Measurements from ENCODE around the gene OTOP2. TPM values are rescaled to one million over a fixed set of nuclear protein-coding genes. Genes with fewer than 3 reads are reported as not detected.

Gene OTOP2
- total RNA-seq, 1 experiment from 2014 or later, result 0.11 TPM

DNA sequence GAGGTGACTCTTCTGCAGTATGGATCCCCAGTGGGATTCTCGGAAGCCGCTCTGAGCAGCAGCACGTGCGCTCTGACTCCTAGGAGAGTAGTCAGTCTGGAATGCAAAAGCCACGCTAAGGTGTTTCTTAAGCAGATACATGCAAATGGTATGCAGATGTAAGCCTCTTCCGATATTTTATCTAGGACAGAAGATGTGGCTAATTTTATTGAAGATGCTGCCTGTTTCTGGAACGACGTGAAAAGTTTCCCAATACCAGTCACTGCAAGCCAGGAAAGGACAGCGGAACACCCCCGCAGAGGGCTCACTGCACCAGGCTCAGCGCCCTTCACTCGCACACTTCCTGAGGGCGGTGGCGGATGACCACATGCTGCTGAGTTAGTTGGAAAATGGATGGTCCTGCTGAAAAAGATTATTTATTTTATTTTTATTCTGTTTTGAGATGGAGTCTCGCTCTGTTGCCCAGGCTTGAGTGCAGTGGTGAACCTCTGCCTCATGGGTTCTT, 40.8 kb upstream of the OTOP2 start:
- H3K9me3 Mint-ChIP-seq, result no peaks in the 10 kb centered on the region
- no peaks in the 10 kb centered on the region for H3K36me3 Mint-ChIP-seq (ENCODE audit: insufficient read depth in 1 of 3, low read depth in 3 of 3)
- no peaks in the 10 kb centered on the region; the same call in 1 of the 2 replicates for H3K27me3 ChIP-seq (ENCODE audit: insufficient read depth, low read length)
- no peak overlapping the region for H3K4me2 ChIP-seq (ENCODE audit: insufficient read depth, insufficient read length, low read length)
- H3K79me1 ChIP-seq (ENCODE audit: insufficient read depth, low read depth, low read length, poor library complexity, severe bottlenecking), result no peaks in the 10 kb centered on the region
- WGBS (ENCODE audit: extremely low coverage, insufficient read length, low lambda C conversion rate), result no CpG with 5 or more reads among the region's 15 CpGs
- H3K4ac ChIP-seq (ENCODE audit: low read depth, low read length), result no peak overlapping the region
- no peaks in the 10 kb centered on the region for H3K9me3 ChIP-seq (ENCODE audit: control insufficient read depth, low read depth, low read length)
- H4K8ac ChIP-seq (replicated peaks; ENCODE audit: insufficient read length, low read depth, low read length), result no peak overlapping the region
- no peak overlapping the region for H4K91ac ChIP-seq (ENCODE audit: insufficient read length, low read depth, low read length)
- no peak overlapping the region for H2BK120ac ChIP-seq (ENCODE audit: low read depth, low read length, poor library complexity, severe bottlenecking)
- no peak overlapping the region for H2AFZ ChIP-seq (ENCODE audit: low read length)
- H3K9ac ChIP-seq (ENCODE audit: extremely low read depth, insufficient read length, low read length), result no peak overlapping the region
- no peak overlapping the region for H3K56ac ChIP-seq (ENCODE audit: insufficient read length, low read depth, low read length)
- H3K14ac ChIP-seq (ENCODE audit: insufficient read depth, low read length), result no peak overlapping the region; the same call in 1 of the 2 replicates
- H2BK15ac ChIP-seq (ENCODE audit: low read depth, low read length), result no peak overlapping the region
- no peak overlapping the region for H2AK5ac ChIP-seq (ENCODE audit: insufficient read length, low read length)
- H3K4me1 Mint-ChIP-seq, result peaks cover 13 to 21% of the 10 kb centered on the region in 2 experiments
- H3K79me2 ChIP-seq (ENCODE audit: insufficient read depth, low read length), result no peaks in the 10 kb centered on the region
- H2BK12ac ChIP-seq (ENCODE audit: insufficient read length, low read depth, low read length), result no peak overlapping the region
- peaks cover 51% of the 10 kb centered on the region for H3K27me3 Mint-ChIP-seq (ENCODE audit: low read depth)
- no peaks in the 10 kb centered on the region; the same call in 1 of the 2 replicates for H3K4me1 ChIP-seq (ENCODE audit: insufficient read depth, low read length)
- no peaks in the 10 kb centered on the region for H3K23me2 ChIP-seq (ENCODE audit: insufficient read length, low read depth, low read length, poor library complexity, severe bottlenecking)
- H4K5ac ChIP-seq (ENCODE audit: insufficient read length, low read depth, low read length), result no peak overlapping the region
- no peak overlapping the region for H3K4me3 Mint-ChIP-seq
- peak overlapping the region; percentile 11 for H3K18ac ChIP-seq (ENCODE audit: insufficient read length, low read depth, low read length)
- H2BK5ac ChIP-seq (ENCODE audit: insufficient read length, low read length), result no peak overlapping the region
- no peaks in the 10 kb centered on the region for H4K20me1 ChIP-seq (ENCODE audit: control insufficient read depth, insufficient read depth, insufficient read length)
- H2BK20ac ChIP-seq (ENCODE audit: low read depth, low read length, poor library complexity, severe bottlenecking), result no peak overlapping the region
- TF ChIP-seq, protein P1, sequence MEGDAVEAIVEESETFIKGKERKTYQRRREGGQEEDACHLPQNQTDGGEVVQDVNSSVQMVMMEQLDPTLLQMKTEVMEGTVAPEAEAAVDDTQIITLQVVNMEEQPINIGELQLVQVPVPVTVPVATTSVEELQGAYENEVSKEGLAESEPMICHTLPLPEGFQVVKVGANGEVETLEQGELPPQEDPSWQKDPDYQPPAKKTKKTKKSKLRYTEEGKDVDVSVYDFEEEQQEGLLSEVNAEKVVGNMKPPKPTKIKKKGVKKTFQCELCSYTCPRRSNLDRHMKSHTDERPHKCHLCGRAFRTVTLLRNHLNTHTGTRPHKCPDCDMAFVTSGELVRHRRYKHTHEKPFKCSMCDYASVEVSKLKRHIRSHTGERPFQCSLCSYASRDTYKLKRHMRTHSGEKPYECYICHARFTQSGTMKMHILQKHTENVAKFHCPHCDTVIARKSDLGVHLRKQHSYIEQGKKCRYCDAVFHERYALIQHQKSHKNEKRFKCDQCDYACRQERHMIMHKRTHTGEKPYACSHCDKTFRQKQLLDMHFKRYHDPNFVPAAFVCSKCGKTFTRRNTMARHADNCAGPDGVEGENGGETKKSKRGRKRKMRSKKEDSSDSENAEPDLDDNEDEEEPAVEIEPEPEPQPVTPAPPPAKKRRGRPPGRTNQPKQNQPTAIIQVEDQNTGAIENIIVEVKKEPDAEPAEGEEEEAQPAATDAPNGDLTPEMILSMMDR (conservative IDR thresholded peaks at IDR 0.05), result no peak
- no peak overlapping the region for H3K27ac ChIP-seq (ENCODE audit: insufficient read length, low read depth, low read length)
- H3K27ac Mint-ChIP-seq, result no peak overlapping the region
- no peak overlapping the region for H3K23ac ChIP-seq (ENCODE audit: insufficient read length, low read depth, low read length)
- H3T11ph ChIP-seq (ENCODE audit: low read length), result no peak overlapping the region
- DNase-seq, result no peak

Measured in H9 (cell line).